Right forelimb (tissue), 1 donor: ENCODE measurements around the gene ADARB1.

ENCODE experiments used
- DNase-seq: peaks from one replicate; pipeline ENCODE4 v3.0.0-alpha.2; 2018

Gene ADARB1

GRCh38 chr21:45154511-45155508 is 80.4 kb downstream of the ADARB1 start:
- no peak for DNase-seq

DNA sequence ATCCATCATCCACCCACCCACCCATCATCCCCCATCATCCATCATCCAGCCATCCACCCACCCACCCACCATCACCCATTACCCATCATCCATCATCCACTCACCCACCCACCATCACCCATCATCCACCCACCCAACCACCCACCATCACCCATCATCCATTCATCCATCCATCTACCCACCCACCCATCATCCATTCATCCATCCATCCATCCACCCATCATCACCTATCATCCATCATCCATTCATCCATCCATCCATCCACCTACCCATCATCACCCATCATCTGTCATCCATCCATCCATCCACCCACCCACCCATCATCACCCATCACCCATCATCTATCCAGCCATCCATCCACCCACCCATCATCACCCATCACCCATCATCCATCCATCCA is 81.5 kb downstream of the ADARB1 start:
- no peak for DNase-seq

DNA sequence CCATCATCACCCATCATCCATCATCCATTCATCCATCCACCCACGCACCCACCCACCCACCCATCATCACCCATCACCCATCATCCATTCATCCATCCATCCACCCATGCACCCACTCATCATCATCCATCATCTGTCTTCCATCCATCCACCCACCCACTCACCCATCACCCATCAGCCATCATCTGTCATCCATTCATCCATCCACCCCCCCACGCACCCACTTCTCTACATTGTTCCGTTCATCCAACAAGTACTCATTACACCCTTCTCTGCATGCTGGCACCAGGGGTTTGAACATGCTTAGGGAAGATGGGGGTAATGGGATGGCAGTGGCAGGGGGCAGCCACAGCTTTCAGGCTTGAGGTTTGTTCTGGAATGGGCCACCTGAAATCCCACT is 82.1 kb downstream of the ADARB1 start:
- no peak for DNase-seq

DNA sequence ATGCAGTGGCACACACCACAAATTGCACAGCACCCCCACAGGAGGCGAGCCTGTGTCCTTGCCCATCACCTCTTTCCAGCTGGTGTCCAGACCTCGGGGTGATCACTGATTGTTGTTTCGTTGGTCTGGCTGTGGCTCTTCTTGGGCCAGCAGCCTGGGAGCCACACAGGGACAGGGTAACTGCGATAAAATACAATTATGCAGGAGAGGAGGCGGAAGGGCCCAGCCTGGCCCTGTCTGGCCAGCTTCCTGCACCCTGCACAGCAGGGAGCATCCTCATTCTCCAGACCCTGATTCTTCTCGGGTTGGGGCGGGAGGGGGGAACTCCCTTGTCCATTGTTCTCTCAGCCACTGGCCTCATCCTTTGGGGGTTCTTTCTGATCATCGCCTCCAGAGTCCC is 83.6 kb downstream of the ADARB1 start:
- DNase-seq: no peak

DNA sequence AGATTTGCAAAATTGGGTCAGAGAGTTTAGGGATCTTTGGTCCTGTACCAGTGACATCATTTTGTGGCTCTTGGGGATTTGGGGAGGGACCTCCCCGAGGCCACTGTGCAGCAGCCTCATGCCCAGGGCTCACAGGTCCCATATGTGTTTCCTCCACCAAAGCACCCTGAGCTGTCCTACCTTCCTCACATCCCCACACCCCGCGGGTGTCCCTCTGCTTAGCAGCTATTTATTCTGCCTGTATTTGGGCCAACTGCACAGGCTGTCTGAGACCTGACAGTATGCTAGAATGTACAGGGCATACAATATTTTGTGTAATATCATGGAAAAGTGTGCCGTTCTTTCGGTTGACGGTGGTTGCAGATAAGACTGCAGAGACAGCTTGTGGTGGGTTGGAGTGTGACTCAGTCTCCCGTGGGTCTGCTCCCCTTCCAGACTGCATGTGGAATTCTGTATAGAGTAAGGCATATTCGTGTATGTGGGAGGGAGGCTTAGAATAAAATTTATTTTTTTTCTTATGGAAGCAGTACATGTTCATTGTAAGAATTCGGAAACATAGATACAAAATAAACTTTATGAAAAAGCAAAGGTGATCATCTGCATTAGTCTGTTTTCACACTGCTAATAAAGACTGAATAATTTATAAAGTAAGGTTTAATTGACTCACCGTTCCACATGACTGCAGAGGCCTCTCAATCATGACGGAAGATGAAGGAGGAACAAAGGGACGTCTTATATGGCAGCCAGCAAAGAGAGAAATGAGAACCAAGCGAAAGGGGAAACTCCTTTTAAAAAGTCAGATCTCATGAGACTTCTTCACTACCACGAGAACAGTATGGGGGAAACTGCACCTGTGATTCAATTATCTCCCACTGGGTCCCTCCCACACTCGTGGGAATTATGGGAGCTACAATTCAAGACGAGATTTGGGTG is 84.4 kb downstream of the ADARB1 start:
- DNase-seq: no peak

- DNase-seq: no peak
Observed at GRCh38 chr21:45160198-45160597, 85.8 kb downstream of the ADARB1 start.

DNA sequence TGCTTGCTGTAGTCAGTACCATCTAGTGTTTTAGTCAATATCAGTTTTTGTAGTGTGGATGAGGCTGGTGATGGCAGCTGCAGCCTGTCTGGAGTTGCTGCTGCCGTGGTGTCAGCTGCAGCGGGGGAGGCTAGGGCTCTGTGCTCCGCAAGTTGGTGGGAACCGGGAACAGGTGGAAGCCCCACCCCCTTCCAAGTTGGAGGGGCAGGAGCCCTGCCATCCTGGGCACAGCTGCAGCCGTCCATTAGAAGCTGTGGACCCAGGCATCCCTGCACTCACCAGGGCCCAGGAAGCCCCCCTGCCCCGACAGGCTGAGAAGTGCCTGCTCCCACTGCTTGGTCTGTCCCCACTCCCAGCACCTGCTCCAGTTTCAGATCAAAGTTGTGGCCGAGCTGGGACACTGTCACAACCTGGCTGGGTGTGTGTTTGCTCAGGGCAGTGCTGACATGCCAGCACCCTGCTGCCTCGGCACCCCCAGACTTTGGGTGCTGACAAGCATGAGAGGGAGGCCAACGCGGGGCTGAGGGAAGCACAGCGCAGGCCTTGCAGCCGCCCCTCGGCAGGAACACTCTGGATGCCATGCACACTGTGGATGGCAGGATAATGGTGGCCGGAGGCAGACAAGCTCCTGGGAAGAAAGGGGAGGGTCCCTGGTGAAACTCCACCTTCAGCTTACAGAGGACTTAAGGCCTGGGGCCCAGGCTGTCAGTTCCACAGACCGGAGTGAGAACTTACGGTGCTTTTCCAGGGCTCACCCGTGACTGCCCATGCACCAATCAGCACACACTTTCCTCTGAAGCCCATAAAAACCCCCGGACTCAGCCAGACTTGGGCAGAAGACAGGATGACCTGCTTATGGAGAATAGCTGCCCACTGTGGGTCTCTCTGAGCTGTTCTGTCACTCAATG is 86.9 kb downstream of the ADARB1 start:
- DNase-seq: peak; percentile 68

DNA sequence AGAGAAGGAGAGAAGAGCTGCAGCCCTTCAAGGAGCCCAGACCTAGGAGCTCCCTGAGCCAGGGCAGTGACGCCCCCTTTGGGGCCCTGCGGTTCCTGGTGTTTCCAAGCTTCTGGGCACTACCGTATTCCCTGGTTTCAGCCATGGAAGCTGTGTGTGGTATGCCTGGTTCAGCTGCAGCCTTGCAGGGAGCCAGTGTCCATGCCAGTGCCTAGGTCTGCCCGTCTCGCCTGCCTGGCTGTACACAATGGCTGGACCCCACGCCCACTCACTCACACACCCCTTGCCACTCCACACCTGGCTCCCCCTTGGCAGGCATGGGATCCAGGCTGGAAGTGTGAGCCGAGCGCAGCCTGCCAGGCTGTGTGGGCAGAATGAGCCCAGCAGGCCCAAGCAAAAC is 87.7 kb downstream of the ADARB1 start:
- DNase-seq: no peak

DNA sequence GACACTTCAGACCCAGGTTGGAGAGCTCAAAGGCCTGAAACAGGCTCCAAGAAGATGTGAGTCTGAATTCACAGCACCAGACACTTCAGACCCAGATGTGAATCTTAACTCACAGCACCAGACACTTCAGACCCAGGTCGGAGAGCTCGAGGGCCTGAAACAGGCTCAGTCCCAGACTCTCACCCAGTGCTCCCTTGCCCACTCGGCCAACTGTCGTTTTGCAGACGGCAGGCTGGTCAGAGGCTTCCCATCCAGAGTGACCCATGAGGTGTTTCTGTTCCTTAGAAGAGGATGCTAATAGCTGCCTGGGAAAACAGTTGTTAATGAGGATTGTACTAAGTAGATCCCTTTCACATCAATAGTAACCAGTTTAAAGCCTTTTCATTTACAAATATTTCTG is 88.4 kb downstream of the ADARB1 start:
- DNase-seq: no peak

- no peak for DNase-seq
Observed at GRCh38 chr21:45163413-45164123, 89.2 kb downstream of the ADARB1 start.

- no peak for DNase-seq
Observed at GRCh38 chr21:45164124-45164511, 89.7 kb downstream of the ADARB1 start.

- DNase-seq: no peak
Observed at GRCh38 chr21:45164838-45165237, 90.5 kb downstream of the ADARB1 start.

GRCh38 chr21:45166931-45167330 is 92.6 kb downstream of the ADARB1 start:
- DNase-seq: no peak

DNA sequence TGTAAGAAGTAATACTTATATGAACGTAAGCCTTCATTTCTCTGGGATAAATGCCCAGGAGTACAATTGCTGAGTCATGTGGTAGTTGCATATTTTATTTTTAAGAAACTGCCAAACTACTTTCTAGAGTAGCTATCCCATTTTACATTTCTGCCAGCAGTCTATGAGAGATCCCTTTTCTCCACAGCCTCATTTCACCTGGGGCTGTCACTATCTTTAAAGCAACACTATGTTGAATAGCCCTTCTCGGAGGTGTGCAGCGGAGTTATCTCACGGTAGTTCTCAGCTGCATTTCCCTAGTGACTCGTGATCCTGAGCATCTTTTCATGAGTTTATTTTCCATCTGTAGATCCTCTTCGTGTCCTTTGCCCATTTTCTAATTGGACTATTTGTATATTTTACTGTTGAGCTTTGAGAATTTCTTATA is 93.4 kb downstream of the ADARB1 start:
- DNase-seq: no peak

GRCh38 chr21:45168522-45168921 is 94.1 kb downstream of the ADARB1 start:
- DNase-seq: no peak

DNA sequence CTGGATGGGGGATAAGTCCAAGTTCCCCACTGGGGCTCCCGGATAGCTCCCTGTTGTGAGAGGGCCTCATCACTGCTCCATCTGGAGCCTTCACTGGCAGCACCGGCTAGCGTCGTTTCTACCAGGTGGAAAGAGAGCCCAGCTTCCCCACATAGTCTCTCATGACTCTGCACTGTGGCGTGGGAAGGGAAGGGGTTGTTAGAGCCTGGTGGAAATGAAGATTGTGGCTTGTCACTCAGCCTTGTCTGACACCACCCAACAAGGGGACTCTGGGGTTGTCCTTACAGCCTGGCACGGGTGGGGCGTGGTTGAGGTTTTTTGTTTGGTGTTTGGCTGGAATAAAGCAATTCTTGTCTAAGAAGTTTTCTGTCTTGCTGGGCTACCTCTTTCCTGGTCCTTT is 94.6 kb downstream of the ADARB1 start:
- DNase-seq: no peak

DNA sequence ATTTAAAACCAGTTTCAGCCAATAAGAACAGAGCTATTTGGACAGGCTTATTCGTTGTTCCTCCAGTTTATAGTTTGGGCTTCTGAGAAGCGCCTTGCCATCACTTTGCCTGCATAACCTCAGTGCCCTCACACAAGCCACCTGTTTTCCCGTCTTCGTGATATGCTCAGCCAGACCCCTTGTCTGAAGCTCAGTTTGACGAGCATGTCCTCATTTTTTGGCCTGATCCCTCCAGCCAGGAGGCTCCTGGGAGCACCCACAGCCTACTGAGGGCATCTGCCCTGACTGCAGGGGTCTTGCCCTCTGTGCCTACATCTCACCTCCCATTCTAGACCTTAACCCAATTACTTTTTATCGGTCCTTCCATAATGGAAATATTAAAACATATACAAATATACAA is 95.3 kb downstream of the ADARB1 start:
- no peak for DNase-seq

GRCh38 chr21:45170987-45171386 is 96.6 kb downstream of the ADARB1 start:
- no peak for DNase-seq

- no peak for DNase-seq
Observed at GRCh38 chr21:45172420-45172819, 98.0 kb downstream of the ADARB1 start.

DNA sequence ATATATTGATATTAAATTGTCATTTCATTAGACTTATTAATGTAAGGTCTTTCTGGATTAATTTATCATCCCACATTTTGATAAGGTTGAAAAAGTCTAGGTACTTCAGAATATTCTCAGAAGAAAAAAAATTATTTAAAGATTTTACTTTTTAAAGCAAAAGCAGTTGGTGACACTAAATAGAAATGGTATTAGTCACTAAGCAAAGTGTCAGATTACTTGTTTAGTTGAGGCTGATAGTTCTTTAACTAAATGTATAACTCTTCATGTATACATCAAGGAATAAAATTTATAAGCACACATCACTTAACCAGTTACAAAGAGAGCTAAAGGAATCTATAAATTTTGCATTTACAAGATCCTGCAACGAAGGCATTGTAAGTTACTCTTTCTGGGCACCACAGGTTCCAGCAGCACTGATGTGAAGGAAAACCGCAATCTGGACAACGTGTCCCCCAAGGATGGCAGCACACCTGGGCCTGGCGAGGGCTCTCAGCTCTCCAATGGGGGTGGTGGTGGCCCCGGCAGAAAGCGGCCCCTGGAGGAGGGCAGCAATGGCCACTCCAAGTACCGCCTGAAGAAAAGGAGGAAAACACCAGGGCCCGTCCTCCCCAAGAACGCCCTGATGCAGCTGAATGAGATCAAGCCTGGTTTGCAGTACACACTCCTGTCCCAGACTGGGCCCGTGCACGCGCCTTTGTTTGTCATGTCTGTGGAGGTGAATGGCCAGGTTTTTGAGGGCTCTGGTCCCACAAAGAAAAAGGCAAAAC is 101.1 kb downstream of the ADARB1 start:
- DNase-seq: no peak

GRCh38 chr21:45176141-45176540 is 101.8 kb downstream of the ADARB1 start:
- no peak for DNase-seq
